ENCODE results near the gene VAMP8. TPM values are rescaled to one million over a fixed set of nuclear protein-coding genes. Genes with fewer than 3 reads are reported as not detected.

VAMP8 gene
- total RNA-seq, 2 donors from 2014 or later, result 39.6 to 111 TPM

DNA sequence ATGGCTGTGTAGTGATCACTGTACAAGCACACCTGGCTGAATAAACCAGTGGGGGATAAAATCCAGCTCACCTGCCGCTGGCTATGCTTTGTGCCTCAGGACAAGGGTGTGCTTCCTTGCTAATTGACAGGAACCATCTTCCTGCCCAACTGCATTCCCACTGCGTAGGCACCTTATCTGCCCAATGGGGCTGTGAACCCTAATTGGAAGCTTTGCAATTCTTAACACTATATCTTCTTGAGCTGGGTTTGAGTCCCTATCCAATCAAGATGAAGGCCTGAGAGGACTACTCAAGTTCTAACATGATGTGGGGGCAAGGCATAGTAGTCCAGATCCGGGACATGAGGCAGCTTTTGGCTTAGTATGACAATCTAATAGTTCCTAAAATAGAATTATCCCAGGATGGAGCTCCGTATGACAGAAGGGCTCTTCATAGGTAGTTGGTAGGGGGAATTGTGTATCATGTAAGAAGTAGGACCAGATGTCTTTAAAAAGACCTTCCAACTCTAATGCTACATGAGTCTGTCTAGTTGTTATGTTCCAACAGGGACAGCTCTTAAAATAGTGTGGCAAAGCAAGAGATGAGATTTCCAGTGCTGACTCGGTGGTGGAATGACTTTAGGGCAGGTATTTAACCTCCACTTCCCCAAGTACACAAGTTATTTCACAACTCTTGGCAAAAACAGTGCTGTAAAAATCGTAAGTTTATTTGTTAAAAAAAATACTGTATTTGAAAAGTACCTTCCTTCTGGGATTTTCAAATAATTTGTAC, 27.4 kb downstream of the VAMP8 start:
- intact Hi-C loops (cut with DNase I), result loop anchor here (10.0 kb wide), 1 partner anchor 50 kb away; no protein-coding TSS in a partner anchor
- WGBS, 2 donors, result 36 to 50% methylated on average over 5 to 6 of the region's 6 CpGs
- Histone ChIP-seq H3K4me1 (peaks cover 59% of the 10 kb centered on the region), H3K9me3 (no peaks in the 10 kb centered on the region), H3K27ac (peak overlapping the region in 3 of 4 donors; percentile 7 to 68 (median 15)), H3K4me3 (no peak overlapping the region), H3K36me3 (replicated peaks in 1 of 2; ENCODE audit: insufficient read depth in 1 of 2, low read depth in 2 of 2) (peaks cover 0 to 8% of the 10 kb centered on the region in 2 donors), H3K27me3 (no peaks in the 10 kb centered on the region)
- no peak for ATAC-seq
- DNase-seq, result no peak
- TF ChIP-seq, protein P1, sequence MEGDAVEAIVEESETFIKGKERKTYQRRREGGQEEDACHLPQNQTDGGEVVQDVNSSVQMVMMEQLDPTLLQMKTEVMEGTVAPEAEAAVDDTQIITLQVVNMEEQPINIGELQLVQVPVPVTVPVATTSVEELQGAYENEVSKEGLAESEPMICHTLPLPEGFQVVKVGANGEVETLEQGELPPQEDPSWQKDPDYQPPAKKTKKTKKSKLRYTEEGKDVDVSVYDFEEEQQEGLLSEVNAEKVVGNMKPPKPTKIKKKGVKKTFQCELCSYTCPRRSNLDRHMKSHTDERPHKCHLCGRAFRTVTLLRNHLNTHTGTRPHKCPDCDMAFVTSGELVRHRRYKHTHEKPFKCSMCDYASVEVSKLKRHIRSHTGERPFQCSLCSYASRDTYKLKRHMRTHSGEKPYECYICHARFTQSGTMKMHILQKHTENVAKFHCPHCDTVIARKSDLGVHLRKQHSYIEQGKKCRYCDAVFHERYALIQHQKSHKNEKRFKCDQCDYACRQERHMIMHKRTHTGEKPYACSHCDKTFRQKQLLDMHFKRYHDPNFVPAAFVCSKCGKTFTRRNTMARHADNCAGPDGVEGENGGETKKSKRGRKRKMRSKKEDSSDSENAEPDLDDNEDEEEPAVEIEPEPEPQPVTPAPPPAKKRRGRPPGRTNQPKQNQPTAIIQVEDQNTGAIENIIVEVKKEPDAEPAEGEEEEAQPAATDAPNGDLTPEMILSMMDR (IDR thresholded peaks at IDR 0.05), result no peak
- TF ChIP-seq POLR2A (IDR thresholded peaks at IDR 0.05), result no peak

DNA sequence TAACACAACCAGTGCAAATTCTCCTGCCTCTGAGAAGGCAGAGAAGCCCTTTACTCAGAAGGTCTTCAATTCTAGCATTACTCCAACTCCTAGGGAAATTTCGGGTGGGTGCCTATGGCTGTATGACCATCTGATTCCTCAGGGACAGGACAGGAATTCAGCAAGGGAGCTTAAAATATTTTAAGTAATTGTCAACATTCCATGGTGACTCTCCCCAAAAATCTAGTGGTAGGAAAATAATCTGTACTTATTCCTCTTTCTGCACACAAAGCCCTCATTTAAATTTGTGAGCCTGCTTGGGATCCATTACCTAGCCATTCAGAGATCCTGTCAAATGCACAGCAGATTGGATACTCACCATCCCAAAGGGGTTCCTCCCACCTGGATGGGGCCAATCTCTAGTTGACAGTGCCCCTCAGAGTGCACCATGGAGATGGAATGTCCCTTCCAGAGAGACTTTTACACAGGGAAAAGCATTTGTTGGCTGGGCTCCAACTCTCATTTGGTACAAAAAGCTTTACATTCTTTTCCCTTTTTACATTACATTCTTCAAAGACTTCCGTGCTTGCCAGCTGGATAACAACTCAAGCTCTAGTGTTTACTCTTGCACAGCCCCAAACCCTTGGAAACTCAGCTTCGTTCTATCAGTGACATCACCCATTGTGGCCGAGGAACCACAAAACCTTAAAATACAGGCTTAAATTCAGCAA, 28.2 kb downstream of the VAMP8 start:
- Histone ChIP-seq H3K27me3 (no peaks in the 10 kb centered on the region), H3K36me3 (replicated peaks in 1 of 2; ENCODE audit: insufficient read depth in 1 of 2, low read depth in 2 of 2) (peaks cover 0 to 8% of the 10 kb centered on the region in 2 donors), H3K4me3 (no peak overlapping the region), H3K4me1 (peaks cover 59% of the 10 kb centered on the region), H3K9me3 (no peaks in the 10 kb centered on the region), H3K27ac (peak overlapping the region in 3 of 4 donors; percentile 15 to 68 (median 35))
- WGBS, 2 donors, result 39 to 40% methylated on average over 4 of the region's 4 CpGs
- intact Hi-C loops (cut with DNase I), result loop anchor here (10.0 kb wide), 1 partner anchor 51 kb away; no protein-coding TSS in a partner anchor
- DNase-seq (no peak), ATAC-seq (no peak)
- TF ChIP-seq, protein P1 (IDR thresholded peaks at IDR 0.05), result no peak
- TF ChIP-seq POLR2A (IDR thresholded peaks at IDR 0.05), result no peak

DNA sequence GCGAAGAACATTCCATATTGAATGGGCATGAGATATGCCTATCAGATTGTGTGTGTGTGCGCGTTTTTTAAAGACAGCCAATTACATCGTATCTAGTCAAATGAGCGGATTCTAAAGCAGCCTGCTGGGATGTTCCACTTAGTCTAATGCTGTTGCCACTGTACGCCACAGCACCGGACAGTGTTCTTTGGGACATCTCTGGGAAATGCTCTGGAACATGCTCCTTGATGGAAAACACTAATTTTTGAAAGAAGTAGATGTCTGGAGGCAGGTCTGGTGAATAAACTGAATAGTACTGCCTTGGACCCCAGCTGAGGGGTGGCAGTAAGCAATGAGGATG, 28.7 kb downstream of the VAMP8 start:
- ATAC-seq, result no peak
- no peak for TF ChIP-seq POLR2A (IDR thresholded peaks at IDR 0.05)
- TF ChIP-seq, protein P1 (IDR thresholded peaks at IDR 0.05), result no peak
- H3K27ac ChIP-seq, result peak overlapping the region in 1 of 4 donors; percentile 68
- H3K4me3 ChIP-seq, result no peak overlapping the region
- peaks cover 0 to 8% of the 10 kb centered on the region in 2 donors for H3K36me3 ChIP-seq (replicated peaks in 1 of 2; ENCODE audit: insufficient read depth in 1 of 2, low read depth in 2 of 2)
- intact Hi-C loops (cut with DNase I), result loop anchor here (10.0 kb wide), 1 partner anchor 51 kb away; no protein-coding TSS in a partner anchor
- DNase-seq, result no peak
- no peaks in the 10 kb centered on the region for H3K9me3 ChIP-seq
- WGBS, 2 donors, result 56 to 68% methylated on average over 7 of the region's 7 CpGs
- H3K27me3 ChIP-seq, result no peaks in the 10 kb centered on the region
- H3K4me1 ChIP-seq, result peaks cover 59% of the 10 kb centered on the region

DNA sequence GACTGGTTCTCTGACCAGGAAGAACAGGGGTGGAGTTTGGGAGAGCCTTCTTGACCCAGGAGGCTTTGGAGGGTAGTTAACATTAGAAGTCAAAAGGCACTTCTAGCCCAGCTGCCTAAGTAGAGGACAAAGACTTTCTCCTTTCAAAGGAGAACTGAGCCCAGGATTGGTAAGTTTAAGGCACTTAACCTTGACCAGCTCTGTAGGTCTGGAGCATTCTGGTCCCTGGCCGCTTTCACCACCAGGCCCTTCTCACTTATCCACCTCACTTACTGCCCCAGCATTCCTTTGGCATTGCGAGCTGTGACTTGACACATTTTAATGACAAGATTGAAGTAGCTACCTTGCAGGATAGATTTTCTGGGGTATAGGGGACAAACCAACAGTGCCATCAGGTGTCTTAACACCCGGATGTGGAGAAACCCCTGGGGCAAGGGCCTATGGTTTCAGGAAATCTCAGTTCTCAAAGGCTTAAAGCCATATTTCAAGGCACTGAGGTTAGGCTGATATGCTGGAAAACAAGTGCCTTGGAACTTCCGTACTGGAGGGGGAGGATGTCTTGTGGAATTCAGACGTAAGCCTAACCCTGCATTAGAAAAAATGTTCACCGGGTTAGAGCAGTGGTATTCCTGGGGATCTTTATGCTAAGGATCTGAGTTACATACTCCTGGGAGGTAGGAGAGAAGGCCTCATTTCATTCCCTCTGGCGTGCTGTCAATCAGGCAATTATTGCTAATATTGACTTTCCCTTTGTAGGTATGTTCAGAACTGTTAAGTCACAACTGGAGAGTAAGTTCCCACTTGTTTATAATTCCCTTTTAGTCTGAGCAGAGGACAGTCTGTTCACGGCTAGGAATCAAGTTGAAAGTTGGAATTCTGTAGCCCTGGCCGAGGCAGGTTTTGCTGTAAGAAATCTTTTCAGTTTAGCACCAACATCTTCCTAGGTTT, 30.2 kb downstream of the VAMP8 start:
- intact Hi-C loops (cut with DNase I), result loop anchor here (10.0 kb wide), 1 partner anchor 53 kb away; no protein-coding TSS in a partner anchor
- ATAC-seq, result no peak
- peak overlapping the region in 1 of 4 donors; percentile 18 for H3K27ac ChIP-seq

More for the DNA sequence above, 30.2 kb downstream of the VAMP8 start:
- no peaks in the 10 kb centered on the region for H3K27me3 ChIP-seq
- no peaks in the 10 kb centered on the region for H3K9me3 ChIP-seq
- 68 to 69% methylated on average over 8 to 9 of the region's 9 CpGs for WGBS, 2 donors
- TF ChIP-seq POLR2A (IDR thresholded peaks at IDR 0.05), result no peak
- TF ChIP-seq, protein P1 (IDR thresholded peaks at IDR 0.05), result no peak
- H3K4me3 ChIP-seq, result no peak overlapping the region
- peaks cover 0 to 8% of the 10 kb centered on the region in 2 donors for H3K36me3 ChIP-seq (replicated peaks in 1 of 2; ENCODE audit: insufficient read depth in 1 of 2, low read depth in 2 of 2)
- DNase-seq, result no peak
- peaks cover 58% of the 10 kb centered on the region for H3K4me1 ChIP-seq
